ENCODE measurements around the gene KLC1. TPM values are rescaled to one million over a fixed set of nuclear protein-coding genes. Genes with fewer than 3 reads are reported as not detected.

Gene KLC1
- total RNA-seq, 2 donors from 2014 or later: 162 to 198 TPM

DNA sequence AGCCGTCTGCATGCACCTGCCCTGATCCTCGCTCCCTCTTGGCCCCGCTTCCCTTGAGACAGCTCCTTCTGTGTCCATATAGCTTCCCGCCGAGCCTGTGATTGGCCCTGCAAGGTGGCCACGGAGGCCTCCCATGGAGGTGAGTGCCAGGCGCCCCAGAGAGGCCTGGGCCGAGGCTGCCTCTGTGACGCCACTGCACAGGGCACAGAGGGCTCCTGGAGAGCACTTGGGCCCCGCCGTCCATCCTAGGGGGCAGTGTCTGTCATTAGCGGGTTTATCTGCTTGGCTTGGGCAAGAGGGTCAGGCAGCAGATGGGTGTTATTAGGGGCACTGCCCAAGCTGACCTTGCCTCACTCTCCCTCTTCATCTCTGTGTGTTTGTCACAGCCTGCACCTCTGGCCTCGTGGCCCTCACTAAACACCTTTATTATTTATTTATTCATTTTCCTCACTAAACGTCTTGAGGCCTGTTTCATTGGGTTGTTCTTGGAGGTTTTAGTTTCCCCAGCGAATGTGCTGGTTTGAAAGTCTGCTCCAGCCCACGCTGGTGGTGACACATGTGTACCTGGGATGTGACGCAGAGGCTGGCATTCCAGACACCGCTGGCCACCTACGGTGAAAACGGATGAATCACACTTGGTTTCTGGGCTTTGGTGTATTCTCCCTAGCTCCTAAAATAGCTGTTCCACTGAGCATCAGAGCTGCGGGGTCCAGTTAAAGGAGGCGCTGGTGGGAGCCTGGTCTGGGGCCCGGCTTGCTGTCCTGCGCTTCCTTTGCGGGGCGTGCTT is 92.5 kb downstream of the KLC1 start:
- H3K4me3 Mint-ChIP-seq: no peak overlapping the region
- no peak for ATAC-seq
- no peaks in the 10 kb centered on the region for H3K9me3 ChIP-seq (ENCODE audit: control insufficient read depth, low read length, poor library complexity, severe bottlenecking)
- no peaks in the 10 kb centered on the region for H3K27me3 Mint-ChIP-seq
- no peaks in the 10 kb centered on the region for H3K36me3 Mint-ChIP-seq (ENCODE audit: low read depth)
- H3K4me1 Mint-ChIP-seq: peaks cover 27% of the 10 kb centered on the region
- H3K27ac Mint-ChIP-seq: peak overlapping the region; percentile 75
- no peak for DNase-seq

- no peak for ATAC-seq
- H3K27me3 Mint-ChIP-seq: no peaks in the 10 kb centered on the region
- H3K9me3 ChIP-seq (ENCODE audit: control insufficient read depth, low read length, poor library complexity, severe bottlenecking): no peaks in the 10 kb centered on the region
- no peak overlapping the region for H3K27ac Mint-ChIP-seq
- no peak for DNase-seq
- no peaks in the 10 kb centered on the region for H3K36me3 Mint-ChIP-seq (ENCODE audit: low read depth)
- H3K4me3 Mint-ChIP-seq: no peak overlapping the region
- peaks cover 12% of the 10 kb centered on the region for H3K4me1 Mint-ChIP-seq
These were observed 94.7 kb downstream of the KLC1 start for GRCh38 chr14:103723748-103724081.

DNA sequence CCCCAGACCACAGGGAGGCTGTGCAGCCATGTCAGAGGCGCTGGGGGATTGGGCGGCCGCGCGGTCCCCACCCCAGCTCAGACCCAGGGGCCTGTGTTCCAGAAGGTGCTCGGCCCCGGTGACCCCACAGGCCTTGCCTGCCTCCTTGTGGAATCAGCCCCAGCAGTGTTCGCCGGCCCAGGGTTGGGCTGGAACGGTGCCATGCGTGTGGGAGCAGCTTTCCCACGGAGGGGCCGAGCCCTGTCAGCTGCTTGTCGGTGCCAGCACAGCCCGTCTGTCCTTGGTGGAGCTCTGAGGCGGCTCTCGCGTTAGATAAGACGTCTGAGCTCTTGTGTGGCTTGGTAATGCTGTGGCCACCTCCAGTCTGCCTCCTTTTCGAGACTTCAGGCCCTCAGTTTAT is 95.1 kb downstream of the KLC1 start:
- no peak for DNase-seq
- ATAC-seq: no peak
- Mint-ChIP-seq H3K4me1 (peaks cover 11% of the 10 kb centered on the region), H3K4me3 (no peak overlapping the region), H3K27ac (no peak overlapping the region), H3K27me3 (no peaks in the 10 kb centered on the region), H3K36me3 (ENCODE audit: low read depth) (no peaks in the 10 kb centered on the region)
- H3K9me3 ChIP-seq (ENCODE audit: control insufficient read depth, low read length, poor library complexity, severe bottlenecking): no peaks in the 10 kb centered on the region

DNA sequence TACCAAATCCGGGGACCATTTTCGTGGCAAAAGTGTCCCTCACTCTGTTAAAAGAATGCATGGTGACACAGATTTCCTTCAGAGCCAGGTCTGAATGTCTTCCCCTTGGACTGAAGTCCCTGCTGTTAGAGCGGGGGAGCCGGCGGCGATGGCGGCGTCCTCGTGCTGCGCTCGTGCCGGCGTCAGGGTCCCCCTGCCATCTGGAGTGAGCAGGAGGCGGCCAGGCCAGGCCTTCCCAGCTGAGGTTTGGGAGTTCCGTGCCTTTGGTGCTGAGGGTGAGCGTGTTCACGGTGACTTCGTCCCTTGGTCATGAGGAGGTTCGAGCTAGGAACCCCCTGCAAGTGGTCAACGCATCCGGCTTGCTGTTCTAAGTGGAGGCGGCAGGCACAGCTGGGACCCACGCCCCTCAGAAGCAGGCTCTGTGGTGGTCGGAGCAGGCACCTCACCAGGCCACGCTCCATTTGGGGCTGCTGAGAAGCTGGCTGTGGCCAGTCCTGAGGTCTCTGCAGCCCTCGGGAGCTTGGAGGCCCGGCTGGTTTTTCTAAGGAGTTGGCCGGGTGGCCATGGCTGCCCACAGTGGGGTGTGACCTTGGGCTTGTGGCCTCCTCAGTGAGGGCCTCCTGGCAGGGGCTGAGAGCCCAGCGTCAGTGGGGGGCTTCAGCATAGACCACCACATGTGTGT is 96.1 kb downstream of the KLC1 start:
- no peak for DNase-seq
- H3K27ac Mint-ChIP-seq: peak overlapping the region; percentile 27
- no peak for ATAC-seq
- H3K9me3 ChIP-seq (ENCODE audit: control insufficient read depth, low read length, poor library complexity, severe bottlenecking): no peaks in the 10 kb centered on the region
- no peak overlapping the region for H3K4me3 Mint-ChIP-seq
- no peaks in the 10 kb centered on the region for H3K36me3 Mint-ChIP-seq (ENCODE audit: low read depth)
- no peaks in the 10 kb centered on the region for H3K27me3 Mint-ChIP-seq
- peaks cover 4% of the 10 kb centered on the region for H3K4me1 Mint-ChIP-seq

DNA sequence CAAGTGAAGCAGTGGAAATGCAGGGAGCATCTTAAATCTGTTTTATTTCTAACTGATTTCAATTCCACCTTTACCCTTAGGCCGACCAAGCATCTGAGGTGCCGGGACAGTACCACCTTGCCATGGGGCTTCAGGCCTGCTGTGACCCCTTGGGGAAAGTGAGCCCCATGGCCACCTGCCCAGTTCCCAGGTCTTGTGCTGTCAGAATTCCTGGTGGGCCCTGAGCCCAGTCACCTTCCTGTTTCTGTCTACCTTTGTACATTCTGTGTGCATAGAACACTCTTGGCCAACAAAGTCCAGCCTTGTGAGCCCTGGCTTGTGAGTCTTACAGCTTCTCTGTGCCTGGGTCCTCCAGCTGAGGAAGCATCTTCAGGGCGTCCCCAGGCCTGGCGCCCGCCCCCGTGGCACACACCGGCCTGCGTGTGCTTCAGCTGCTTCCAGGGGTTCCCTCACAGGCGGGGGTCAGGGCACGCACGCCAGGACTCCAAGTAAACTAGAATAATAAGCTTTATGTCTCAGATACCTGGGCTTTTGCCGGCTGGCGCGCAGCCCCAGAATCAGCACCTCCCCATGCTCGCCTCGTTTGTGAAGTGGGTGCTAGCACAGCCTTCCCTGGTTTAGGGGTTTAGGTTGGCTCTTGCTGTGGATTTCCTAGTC is 96.9 kb downstream of the KLC1 start:
- no peaks in the 10 kb centered on the region for H3K9me3 ChIP-seq (ENCODE audit: control insufficient read depth, low read length, poor library complexity, severe bottlenecking)
- ATAC-seq (no peak), DNase-seq (no peak)
- peaks cover 4% of the 10 kb centered on the region for H3K4me1 Mint-ChIP-seq
- no peaks in the 10 kb centered on the region for H3K27me3 Mint-ChIP-seq
- no peaks in the 10 kb centered on the region for H3K36me3 Mint-ChIP-seq (ENCODE audit: low read depth)
- no peak overlapping the region for H3K4me3 Mint-ChIP-seq
- H3K27ac Mint-ChIP-seq: no peak overlapping the region

GRCh38 chr14:103726474-103726873 is 97.5 kb downstream of the KLC1 start:
- H3K27me3 Mint-ChIP-seq: no peaks in the 10 kb centered on the region
- H3K27ac Mint-ChIP-seq: no peak overlapping the region
- H3K9me3 ChIP-seq (ENCODE audit: control insufficient read depth, low read length, poor library complexity, severe bottlenecking): no peaks in the 10 kb centered on the region
- peaks cover 2% of the 10 kb centered on the region for H3K4me1 Mint-ChIP-seq
- H3K36me3 Mint-ChIP-seq (ENCODE audit: low read depth): no peaks in the 10 kb centered on the region
- DNase-seq: no peak
- no peak overlapping the region for H3K4me3 Mint-ChIP-seq
- no peak for ATAC-seq

DNA sequence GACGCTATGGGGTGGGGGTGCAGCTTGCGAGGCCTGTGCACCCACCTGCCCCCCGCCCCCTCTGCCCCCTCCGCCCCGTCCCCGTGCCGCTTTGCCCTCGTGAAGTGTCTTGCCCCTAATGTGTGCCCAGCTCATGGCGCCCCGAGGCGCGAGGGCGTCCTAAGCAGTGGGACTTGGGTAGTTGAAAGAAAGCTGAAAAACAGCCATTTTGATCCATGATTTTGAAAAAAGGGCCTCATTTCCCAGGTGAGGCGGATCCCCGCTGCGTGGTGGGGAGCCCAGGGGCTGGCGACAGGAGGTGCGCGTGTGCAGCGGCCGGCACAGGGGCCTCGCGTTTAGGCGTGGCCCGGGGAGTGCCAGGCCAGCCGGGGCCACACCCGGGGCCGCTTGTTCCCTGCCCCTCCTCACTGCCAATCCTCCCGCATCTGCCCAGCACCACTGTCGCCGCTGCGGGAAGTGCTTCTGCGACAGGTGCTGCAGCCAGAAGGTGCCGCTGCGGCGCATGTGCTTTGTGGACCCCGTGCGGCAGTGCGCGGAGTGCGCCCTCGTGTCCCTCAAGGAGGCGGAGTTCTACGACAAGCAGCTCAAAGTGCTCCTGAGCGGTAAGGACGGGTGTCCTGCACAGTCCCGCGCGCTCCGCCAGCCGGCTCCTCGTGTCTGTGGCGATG is 98.4 kb downstream of the KLC1 start:
- Mint-ChIP-seq H3K27ac (no peak overlapping the region), H3K4me1 (no peaks in the 10 kb centered on the region), H3K4me3 (no peak overlapping the region), H3K27me3 (no peaks in the 10 kb centered on the region), H3K36me3 (ENCODE audit: low read depth) (no peaks in the 10 kb centered on the region)
- H3K9me3 ChIP-seq (ENCODE audit: control insufficient read depth, low read length, poor library complexity, severe bottlenecking): no peaks in the 10 kb centered on the region
- ATAC-seq: no peak
- DNase-seq: no peak

GRCh38 chr14:103728141-103728540 is 99.1 kb downstream of the KLC1 start:
- Mint-ChIP-seq H3K36me3 (ENCODE audit: low read depth) (no peaks in the 10 kb centered on the region), H3K4me3 (no peak overlapping the region), H3K27ac (no peak overlapping the region), H3K27me3 (no peaks in the 10 kb centered on the region), H3K4me1 (no peaks in the 10 kb centered on the region)
- ATAC-seq: no peak
- no peaks in the 10 kb centered on the region for H3K9me3 ChIP-seq (ENCODE audit: control insufficient read depth, low read length, poor library complexity, severe bottlenecking)
- no peak for DNase-seq

DNA sequence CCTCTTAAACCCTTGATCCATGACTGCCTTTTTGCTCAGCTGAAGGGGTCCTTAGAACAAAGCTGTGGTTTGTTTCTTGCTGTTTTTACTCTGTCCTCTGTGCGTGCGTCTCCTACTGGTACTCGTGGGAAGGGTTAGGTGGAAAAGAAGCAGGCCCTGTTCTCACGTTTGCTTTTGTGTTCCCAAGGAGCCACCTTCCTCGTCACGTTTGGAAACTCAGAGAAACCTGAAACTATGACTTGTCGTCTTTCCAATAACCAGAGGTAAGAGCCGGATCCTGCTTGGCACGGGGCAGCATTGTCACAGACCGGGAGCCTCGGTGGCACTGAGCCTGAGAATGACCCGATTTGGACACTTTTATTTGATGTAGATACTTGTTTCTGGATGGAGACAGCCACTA is 99.7 kb downstream of the KLC1 start:
- H3K27me3 Mint-ChIP-seq: no peaks in the 10 kb centered on the region
- H3K4me1 Mint-ChIP-seq: no peaks in the 10 kb centered on the region
- H3K27ac Mint-ChIP-seq: no peak overlapping the region
- DNase-seq (no peak), ATAC-seq (no peak)
- H3K4me3 Mint-ChIP-seq: no peak overlapping the region
- no peaks in the 10 kb centered on the region for H3K9me3 ChIP-seq (ENCODE audit: control insufficient read depth, low read length, poor library complexity, severe bottlenecking)
- no peaks in the 10 kb centered on the region for H3K36me3 Mint-ChIP-seq (ENCODE audit: low read depth)

DNA sequence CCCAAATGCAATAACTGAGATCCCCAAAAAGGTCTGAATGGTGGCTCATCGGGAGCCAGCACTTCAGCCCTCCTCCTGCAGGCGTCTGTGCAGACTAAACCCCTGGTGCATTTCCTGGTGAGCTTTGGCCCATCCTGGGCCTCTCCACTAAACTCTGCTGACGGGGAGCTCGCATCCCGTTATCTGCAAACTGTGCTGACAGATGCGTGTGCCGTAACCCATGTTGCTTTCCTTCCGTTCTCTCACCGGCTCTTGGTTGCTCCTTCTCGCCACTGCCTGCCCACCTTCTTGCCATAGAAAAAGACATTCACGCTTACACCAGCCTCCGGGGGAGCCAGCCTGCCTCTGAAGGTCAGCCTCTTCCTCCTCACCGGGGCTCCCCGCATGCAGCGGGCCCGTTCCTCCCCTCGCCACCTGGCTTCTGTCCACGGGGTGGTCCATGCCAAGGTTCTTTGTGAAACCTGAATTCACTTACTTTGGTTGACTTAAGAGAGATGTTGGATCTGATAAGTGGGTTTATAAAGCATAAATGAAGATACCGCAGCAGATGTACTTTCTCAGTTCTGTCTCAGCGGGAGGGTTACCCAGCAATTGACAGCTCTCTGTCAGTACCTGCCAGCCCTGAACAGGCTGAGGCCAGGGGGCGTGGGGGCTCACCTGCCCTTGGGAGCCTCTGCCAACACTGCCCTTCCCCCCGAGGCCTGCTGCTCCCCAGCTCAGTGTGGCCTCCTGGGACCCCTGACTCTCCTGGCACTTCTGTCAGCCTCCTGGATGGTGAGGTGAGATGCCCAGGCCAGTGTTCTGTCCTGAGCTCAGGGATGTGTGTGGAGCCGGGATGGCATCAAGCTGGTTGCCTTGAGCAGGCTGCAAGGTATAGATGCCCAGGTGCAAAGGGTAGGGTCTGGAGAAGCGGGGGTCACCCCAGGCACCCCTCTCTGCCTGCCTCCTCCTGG is 100.8 kb downstream of the KLC1 start:
- Mint-ChIP-seq H3K36me3 (ENCODE audit: low read depth) (no peaks in the 10 kb centered on the region), H3K27me3 (no peaks in the 10 kb centered on the region), H3K27ac (no peak overlapping the region), H3K4me1 (no peaks in the 10 kb centered on the region), H3K4me3 (no peak overlapping the region)
- ATAC-seq (no peak), DNase-seq (no peak)
- no peaks in the 10 kb centered on the region for H3K9me3 ChIP-seq (ENCODE audit: control insufficient read depth, low read length, poor library complexity, severe bottlenecking)

GRCh38 chr14:103730490-103731035 is 101.6 kb downstream of the KLC1 start:
- no peak overlapping the region for H3K27ac Mint-ChIP-seq
- DNase-seq: no peak
- no peaks in the 10 kb centered on the region for H3K36me3 Mint-ChIP-seq (ENCODE audit: low read depth)
- H3K4me3 Mint-ChIP-seq: no peak overlapping the region
- no peak for ATAC-seq
- no peaks in the 10 kb centered on the region for H3K9me3 ChIP-seq (ENCODE audit: control insufficient read depth, low read length, poor library complexity, severe bottlenecking)
- H3K4me1 Mint-ChIP-seq: no peaks in the 10 kb centered on the region
- no peaks in the 10 kb centered on the region for H3K27me3 Mint-ChIP-seq

DNA sequence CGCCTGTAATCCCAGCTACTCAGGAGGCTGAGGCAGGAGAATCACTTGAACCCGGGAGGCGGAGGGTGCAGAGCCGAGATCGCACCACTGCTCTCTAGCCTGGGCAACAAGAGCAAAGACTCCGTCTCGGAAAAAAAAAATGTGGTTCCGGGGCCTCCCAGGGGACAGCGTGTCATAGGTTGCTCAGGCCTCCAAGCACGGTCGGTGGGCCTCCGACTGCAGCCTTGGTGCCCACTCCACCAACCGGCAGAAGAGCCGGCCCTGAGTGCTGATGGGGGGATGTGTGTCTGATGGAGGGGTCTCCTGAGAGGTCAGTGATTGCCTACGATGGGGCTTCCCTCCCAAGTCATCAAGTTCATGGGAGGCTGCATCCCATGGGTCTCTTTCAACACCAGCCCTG is 102.5 kb downstream of the KLC1 start:
- no peaks in the 10 kb centered on the region for H3K9me3 ChIP-seq (ENCODE audit: control insufficient read depth, low read length, poor library complexity, severe bottlenecking)
- no peaks in the 10 kb centered on the region for H3K27me3 Mint-ChIP-seq
- no peak overlapping the region for H3K4me3 Mint-ChIP-seq
- ATAC-seq (no peak), DNase-seq (no peak)
- no peaks in the 10 kb centered on the region for H3K36me3 Mint-ChIP-seq (ENCODE audit: low read depth)
- H3K27ac Mint-ChIP-seq: no peak overlapping the region
- no peaks in the 10 kb centered on the region for H3K4me1 Mint-ChIP-seq

Measured in T-helper 17 cell (primary cell).